Hematopoietic multipotent progenitor cell treated with erythropoietin and hydrocortisone succinate and interleukin-3 and kit ligand, for 6 days (in vitro differentiated cells): ENCODE measurements around the gene ANKRD65.

Experiments
- DNase-seq: peaks from one replicate; pipeline ENCODE4 v3.0.0-alpha.2; 2015

The ANKRD65 gene

GRCh38 chr1:1441002-1441888 is 20.2 kb upstream of the ANKRD65 start:
- peak; percentile 76 for DNase-seq

GRCh38 chr1:1440262-1441001 is 19.4 kb upstream of the ANKRD65 start:
- no peak for DNase-seq

- DNase-seq, result no peak
Observed at GRCh38 chr1:1439546-1440261, 18.6 kb upstream of the ANKRD65 start.

DNA sequence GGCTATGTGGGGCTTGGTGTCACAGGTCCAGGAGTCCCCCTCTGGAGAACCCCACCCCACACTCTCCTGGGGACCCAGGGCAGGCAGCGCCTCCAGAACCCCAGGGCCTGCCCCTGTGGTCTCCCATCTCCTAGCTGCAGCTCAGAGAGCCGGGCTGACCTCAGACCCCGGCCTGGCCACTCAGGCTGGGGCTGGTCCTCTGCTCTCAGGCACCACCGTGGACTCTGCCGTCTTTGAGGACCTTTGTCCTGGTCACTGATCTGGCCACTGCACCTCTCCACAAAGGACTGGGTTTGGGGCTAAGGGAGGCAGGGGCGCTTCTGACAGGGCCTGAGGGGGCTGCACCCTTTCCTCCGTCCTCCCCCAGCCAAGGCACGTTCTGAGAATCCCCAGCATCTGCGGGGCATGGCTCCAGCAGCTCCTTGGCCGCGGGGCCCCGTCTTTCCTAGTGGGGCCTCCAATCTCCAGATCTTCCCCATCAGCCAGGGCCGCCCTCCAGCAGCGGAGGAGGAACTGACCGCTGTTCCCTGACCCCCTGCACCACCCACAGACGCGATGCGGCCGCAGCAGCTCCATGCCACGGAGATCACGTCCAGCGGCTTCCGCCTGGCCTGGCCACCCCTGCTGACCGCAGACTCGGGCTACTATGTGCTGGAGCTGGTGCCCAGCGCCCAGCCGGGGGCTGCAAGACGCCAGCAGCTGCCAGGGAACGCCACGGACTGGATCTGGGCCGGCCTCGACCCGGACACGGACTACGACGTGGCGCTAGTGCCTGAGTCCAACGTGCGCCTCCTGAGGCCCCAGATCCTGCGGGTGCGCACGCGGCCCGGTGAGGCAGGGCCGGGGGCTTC is 17.7 kb upstream of the ANKRD65 start:
- no peak for DNase-seq

DNA sequence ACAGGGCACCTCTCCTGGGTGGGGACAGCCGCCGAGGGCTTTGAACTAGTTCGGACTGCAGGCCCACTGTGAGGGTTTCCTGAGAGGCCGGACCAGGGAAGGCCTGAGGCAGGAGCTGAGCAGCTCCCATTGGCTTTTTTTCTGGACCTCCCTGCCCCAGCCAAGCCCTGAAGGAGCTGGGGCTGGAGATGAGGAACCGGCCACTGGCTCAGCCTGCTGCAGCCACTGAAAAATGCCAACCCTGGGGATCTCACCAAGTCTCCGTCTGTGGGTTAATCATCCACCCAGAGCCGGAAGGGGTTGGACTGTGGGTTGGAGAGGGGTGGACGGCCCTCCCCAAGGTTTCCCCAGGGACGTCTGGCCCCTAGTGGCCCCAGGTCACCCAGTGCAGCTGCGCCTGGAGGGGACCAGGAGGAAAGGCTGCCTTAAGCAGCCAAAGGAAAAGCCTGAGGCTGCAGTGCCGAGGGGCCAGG is 16.9 kb upstream of the ANKRD65 start:
- DNase-seq, result no peak

GRCh38 chr1:1437033-1437903 is 16.2 kb upstream of the ANKRD65 start:
- DNase-seq, result no peak

GRCh38 chr1:1436630-1437032 is 15.6 kb upstream of the ANKRD65 start:
- DNase-seq, result no peak

DNA sequence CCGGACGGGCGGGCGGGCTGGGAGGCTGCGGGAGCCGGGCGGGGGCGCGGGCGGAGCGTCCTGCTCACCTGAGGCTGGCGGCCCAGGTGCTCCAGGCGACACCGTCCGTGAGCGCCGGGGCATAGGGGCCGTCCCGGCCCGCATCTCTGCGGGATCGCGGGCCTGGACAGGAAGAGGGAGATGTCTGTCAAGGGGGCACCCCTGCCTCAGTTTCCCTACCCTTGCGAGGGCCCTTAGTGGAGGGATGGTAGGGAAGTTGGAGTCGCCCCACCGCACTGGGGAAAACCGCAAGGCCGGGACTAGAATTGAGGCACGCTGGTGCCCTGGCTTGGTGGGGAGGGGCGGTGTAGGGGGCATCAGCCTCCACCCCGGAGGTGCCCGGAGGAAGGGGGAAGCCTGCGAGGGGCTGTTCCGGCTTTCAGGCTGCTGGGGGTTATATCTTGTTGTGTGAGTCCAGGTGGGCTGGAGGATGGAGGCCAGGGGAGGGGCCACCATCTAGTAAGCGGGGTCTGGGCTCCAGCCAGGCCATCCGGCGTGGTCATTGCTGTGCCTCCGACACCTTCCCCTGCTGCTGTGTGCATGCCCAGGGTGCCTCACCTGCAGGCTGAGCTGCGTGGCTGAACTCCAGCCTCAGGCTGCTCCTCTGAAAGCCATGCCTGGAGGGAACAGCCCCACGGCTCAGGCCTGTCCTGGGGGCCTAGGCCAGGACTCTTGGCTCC is 15.0 kb upstream of the ANKRD65 start:
- DNase-seq, result no peak

- peak; percentile 72 for DNase-seq
Observed at GRCh38 chr1:1435106-1435903, 14.2 kb upstream of the ANKRD65 start, which contains the start of gene VWA1. VWA1 (plus strand) TSS chr1:1435690; CDS start chr1:1435749, 59 bp downstream.

- no peak for DNase-seq
Observed at GRCh38 chr1:1434824-1435105, 13.7 kb upstream of the ANKRD65 start.

DNA sequence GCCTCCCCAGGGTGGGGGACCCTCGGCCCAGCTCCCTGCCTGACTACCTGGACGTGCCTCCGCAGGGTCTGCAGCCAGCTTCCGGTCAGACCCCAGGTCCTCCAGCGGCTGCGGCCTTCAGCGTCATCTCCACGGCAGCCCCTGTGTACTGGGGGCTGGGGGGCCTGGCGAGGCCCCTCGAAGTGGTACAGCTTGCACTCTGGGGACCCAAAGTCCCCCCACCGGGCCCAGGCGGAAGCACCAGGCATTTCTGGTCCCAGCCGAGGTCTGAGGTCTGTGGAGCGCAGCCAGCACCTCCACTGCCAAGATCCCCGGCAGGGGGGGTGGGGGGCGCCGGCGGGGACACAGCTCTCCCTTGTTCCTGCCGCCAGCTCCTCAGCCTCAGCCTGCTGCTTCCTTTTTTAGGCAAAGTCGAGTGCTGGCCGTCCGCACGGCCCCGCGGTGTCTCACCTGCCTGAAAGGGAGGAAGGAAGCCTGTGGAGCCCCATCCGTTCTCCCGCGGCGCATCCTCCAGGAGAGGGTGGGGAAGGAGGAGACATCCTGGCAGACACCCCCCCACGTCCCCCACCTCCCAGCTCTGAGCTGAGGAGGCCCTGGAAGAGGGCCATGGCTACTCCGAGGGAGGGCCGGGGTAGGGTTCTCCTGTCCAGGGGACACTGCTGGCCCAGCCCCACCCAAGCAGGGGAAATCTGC is 13.2 kb upstream of the ANKRD65 start:
- peak; percentile 43 for DNase-seq

DNA sequence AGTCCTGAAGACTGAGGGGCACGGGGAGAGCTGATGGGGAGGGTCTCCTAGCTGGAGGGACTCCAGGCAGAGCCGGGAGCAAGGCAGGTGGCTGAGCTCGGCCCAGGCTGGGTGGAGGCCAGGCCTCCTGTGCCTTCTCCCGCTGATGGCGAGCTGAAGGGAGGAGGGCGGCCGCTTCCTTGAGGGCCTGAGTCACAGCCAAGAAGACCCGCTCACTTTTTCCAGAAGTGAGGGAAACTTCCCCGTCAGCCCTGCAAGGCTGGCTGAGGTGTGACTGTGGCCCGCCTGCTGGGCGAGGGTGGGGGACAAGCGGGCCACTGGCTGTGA is 12.7 kb upstream of the ANKRD65 start:
- DNase-seq, result peak; percentile 34

DNA sequence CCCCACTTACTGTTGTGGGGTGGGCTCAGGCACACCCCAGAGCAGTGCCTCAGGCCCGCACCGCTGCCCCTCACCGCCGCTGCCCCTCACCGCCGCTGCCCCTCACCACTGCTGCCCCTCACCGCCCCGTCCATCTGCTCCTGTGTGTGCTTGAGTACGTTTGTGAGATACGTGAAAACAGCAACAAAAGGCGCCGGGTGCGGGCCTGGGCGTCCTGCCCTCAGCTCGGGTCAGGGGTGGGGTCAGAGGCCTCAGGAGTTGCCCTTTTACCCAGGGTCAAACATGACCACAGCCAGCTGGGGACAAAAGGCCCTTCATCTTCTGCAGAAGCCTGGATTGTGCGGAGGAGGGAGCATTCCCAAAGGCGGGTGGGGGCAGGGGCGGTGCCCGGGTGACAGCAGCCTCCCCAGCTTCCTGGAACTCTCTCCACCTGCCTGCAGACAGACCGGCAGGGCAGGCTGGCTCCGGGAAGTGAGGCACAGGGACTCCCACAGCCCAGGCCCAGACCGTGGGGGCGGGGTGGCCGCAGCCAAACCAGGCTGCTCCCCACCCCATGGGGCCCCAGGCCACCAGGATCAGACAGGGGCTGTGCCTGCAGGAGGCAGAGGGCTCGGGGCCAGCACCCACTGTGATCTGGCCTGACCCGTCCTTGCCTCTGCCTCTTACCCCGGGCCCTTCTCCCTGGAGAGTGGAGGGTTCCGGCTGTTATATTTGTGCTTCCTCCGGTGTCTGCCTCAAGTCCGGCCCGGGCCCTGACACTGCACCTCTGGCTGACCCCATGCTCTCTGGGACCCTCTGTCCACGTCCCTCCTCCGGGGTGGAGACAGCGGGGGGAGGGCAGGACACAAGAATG is 12.1 kb upstream of the ANKRD65 start:
- DNase-seq, result no peak

DNA sequence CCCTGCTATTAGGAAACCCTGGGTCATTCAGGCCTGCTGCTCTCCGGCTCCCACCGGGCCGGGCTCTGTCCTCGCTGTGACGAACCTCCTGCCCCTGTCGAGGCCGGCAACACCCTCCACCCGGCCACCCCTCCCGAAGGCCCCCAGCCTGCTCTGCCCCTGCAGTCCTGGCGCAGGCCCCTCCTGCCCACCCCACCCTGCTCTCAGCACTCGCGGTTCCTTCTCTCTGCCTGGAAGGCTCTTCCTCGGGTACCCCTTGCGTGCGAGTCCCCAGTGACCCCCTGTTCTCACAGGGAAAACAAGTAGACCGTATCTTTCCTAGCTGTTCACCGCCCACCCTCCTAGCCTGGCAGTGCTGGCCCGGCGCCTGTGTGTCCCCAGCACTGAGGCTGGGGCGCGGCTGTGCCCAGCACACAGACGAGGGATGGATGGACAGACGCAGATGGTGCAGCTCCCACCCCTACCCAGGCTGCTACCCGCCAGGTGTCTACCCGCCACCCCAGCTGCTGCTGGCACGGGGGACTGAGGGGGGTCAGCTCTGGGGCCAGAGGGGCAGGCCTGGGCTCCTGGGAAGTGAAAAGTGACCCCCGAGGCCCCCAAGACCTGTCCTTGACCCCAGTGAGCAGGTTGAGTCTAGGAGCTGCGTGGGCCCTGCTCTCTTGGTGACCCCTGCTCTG is 11.3 kb upstream of the ANKRD65 start:
- DNase-seq, result no peak

DNA sequence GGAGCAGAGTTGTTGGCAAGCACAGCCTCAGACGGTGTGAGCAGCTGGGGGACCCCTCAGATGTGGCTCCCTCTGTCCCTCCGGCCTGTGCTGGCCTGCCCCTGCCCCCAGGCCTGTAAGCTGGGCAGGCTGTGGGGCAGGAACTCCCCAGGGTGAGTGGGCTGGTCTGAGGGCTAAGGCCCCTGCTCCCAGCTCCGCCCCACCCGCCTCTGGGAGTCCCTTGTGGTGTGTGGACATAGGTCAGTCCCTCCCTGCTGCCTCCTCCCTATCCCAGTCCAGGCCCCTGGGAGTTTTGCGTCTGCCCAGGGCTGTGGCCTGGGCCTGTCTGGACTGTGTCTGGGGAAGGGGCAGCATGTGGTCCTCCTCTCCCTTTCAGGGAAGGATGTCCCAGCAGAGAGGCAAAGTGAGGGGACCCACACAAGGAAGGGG is 10.8 kb upstream of the ANKRD65 start:
- no peak for DNase-seq

- no peak for DNase-seq
Observed at GRCh38 chr1:1430992-1431844, 10.1 kb upstream of the ANKRD65 start.
